ENCODE measurements around the gene PTPRR. TPM values are rescaled to one million over a fixed set of nuclear protein-coding genes. Genes with fewer than 3 reads are reported as not detected.

The PTPRR gene
- total RNA-seq, 1 donor from 2014 or later: 1.1 TPM

GRCh38 chr12:70657616-70658286 is 262.8 kb downstream of the PTPRR start:
- DNase-seq (ENCODE audit: extremely low read depth, low read depth, low spot score): no peak

- no peak for DNase-seq (ENCODE audit: extremely low read depth, low read depth, low spot score)
These were observed 268.1 kb downstream of the PTPRR start for GRCh38 chr12:70652451-70652850.

DNA sequence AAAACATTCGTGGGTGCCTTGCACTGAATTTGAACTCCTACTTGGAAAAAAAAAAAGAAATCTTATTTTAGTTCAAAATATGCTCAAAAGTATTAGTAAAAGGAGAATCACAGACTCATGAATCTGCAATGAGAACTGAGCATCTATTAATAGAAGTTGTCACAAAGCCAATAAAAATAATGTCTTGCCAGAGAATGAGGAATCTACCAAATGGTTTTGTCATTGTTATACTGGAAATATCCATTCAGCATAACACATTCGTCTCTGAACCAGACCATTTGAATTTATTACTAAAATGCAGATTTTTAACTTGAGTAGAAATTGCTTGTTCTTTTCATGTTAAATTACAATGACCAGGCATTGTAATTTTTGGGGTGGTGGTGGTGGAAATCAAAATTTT is 271.7 kb downstream of the PTPRR start:
- no peak for DNase-seq (ENCODE audit: extremely low read depth, low read depth, low spot score)

DNA sequence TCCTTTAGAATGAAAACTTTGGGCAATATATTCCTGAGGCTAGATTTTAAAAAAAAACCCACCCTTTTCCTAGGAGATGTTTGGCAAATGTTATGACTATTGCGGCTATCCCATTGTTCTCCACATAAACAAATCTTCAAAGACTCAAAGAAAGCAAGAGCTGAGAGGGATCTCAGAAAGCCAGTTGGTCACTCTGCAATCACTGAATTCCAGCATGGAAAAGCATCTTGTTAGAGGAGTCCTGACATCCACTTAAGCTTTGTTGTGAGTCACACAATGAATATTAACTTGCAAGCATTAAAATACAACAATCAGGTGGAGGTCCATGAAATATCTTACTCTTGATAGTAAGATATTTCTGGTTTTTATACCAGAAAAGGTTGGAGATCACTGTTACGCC is 272.3 kb downstream of the PTPRR start:
- DNase-seq (ENCODE audit: extremely low read depth, low read depth, low spot score): no peak

GRCh38 chr12:70646850-70647249 is 273.7 kb downstream of the PTPRR start:
- DNase-seq (ENCODE audit: extremely low read depth, low read depth, low spot score): no peak

DNA sequence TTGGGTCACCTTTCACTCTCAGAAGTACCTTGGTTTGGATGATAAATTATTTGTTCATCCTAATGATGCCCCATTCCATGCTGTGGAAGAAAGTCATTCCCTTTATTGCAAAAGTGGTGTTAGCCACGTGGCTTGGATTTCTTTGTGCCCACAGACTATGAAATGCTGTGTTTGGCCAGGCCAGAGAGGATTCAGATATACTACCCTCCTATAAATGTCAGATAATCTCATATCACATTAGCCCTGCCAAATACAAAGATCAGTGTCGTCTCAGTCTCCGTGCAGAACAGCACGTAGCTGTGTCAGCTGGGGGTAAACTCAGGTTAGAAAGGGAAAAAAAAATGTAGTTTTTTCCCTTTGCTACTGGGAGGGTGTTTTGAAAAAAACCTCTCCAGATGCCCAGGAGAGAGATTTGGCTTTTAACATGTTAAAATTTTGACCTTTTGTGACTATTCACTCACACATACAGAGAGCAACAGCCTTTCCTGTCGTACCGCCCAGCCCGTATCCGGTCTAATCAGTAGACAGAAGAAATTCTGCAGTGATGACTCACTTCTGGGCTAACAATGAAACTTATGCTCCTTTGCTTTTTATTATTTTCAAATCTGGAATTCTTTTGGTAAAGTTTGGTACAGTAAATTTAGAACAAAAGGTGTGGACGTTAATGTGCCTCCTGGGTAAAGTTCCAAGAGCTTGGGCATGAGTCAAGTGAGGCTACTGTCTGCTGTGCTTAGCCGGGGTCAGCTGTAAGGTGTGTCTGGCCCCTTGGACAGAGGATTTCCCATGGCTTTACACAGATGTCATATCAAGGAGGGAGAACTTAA is 274.8 kb downstream of the PTPRR start:
- peak; percentile 94 for DNase-seq (ENCODE audit: extremely low read depth, low read depth, low spot score)

GRCh38 chr12:70644861-70645260 is 275.7 kb downstream of the PTPRR start:
- no peak for DNase-seq (ENCODE audit: extremely low read depth, low read depth, low spot score)

- no peak for DNase-seq (ENCODE audit: extremely low read depth, low read depth, low spot score)
These were observed 276.6 kb downstream of the PTPRR start for GRCh38 chr12:70643939-70644338.

GRCh38 chr12:70641691-70642090 is 278.8 kb downstream of the PTPRR start:
- DNase-seq (ENCODE audit: extremely low read depth, low read depth, low spot score): no peak

- DNase-seq (ENCODE audit: extremely low read depth, low read depth, low spot score): no peak
These were observed 279.6 kb downstream of the PTPRR start for GRCh38 chr12:70640901-70641300.

GRCh38 chr12:70639535-70639934 is 281.0 kb downstream of the PTPRR start:
- DNase-seq (ENCODE audit: extremely low read depth, low read depth, low spot score): no peak

- no peak for DNase-seq (ENCODE audit: extremely low read depth, low read depth, low spot score)
These were observed 281.7 kb downstream of the PTPRR start for GRCh38 chr12:70638639-70639360.

DNA sequence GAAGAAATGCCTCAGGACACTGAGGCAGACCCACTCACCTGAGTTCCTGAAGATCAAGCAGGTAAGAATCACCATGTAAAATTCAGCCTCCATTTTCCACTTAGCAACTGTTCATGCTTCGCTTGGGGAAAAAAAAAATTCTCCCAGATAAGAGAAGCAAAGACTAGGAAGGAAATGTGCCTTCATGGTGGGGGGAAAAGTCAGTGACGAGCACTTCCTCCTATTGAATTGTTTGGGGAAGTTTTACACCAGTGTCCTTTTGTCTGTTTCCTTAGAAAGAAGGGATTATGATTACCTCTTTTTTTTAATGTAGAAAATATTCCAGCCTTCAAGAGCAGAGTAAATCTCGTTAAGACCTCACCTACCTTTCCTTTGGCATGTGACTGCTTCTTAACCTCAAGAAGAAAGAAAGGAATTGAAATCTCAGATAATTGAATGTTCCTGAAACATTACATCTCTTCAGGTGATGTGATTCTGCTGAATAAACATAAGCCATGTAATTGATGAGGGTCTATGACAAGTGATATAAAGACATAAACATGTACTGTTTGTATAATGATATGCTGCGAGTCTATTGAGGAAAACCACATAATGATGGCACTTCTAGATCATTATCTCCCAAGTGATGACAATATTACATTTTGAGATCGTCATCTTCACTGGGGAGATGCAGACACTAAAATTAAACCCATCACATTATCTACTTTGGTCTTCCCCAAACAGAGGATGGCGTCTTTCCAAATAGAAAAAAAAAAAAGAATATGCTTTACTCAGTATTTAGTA is 283.0 kb downstream of the PTPRR start, which contains the start of gene PTPRB:
TSS of gene PTPRB (minus strand) at position 127 of the 783 bp plus-strand sequence. CDS start at position 93, 34 bp downstream.
- peak; percentile 81 for DNase-seq (ENCODE audit: extremely low read depth, low read depth, low spot score)

DNA sequence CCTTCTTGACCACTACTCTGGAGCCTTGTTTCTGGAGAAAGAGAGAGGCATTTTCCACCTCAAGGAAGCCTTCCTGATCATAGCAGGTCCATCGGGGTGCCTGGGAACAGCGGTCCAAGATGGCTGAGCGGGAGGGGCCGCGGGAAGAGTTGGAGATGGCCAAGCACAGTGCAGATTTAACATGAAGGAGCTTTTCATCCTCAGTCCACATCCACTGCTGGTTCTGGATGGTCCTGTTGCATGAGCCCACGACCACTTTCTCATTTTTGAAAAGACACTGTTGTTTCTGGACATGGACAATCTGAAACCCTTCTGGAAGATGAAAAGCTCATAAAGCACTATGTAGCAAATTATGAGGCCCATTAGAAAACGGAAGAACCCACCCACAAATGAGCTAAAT is 284.8 kb downstream of the PTPRR start:
- no peak for DNase-seq (ENCODE audit: extremely low read depth, low read depth, low spot score)

- DNase-seq (ENCODE audit: extremely low read depth, low read depth, low spot score): no peak
These were observed 291.6 kb downstream of the PTPRR start for GRCh38 chr12:70628701-70629480.

GRCh38 chr12:70627677-70628076 is 292.9 kb downstream of the PTPRR start:
- no peak for DNase-seq (ENCODE audit: extremely low read depth, low read depth, low spot score)

- no peak for DNase-seq (ENCODE audit: extremely low read depth, low read depth, low spot score)
These were observed 294.4 kb downstream of the PTPRR start for GRCh38 chr12:70626180-70626579.

DNA sequence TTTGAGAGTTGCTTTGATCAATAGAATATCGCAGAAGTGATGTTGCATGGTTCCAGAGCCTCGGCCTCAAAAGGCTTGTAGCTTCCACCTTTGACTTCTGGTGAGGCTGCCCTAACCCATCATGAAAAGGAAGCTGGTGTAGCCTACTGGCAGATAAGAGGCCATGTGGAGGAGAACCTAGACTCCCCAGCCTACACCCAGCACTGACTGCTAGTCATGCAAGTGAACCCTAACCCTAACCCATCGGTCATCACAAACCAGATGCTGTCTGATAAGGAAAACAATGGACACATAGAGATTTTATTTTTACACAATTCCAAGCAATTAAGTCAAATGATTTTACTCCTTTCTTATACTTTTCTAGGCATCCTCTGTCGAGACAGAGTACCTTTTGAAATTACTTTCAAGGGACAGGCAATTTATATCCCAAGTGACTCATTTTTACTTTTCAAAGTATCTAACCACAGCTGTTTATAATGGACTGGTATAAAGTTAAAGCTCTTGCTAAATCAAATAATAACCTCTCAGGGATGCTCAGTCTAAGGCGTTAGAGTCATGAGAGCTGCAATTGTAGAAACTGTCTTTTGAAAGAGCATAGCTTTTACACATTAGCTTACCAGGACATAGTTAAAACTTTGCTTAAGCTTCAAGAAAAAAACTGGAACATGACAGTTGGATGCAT is 300.9 kb downstream of the PTPRR start:
- DNase-seq (ENCODE audit: extremely low read depth, low read depth, low spot score): no peak

- DNase-seq (ENCODE audit: extremely low read depth, low read depth, low spot score): no peak
These were observed 302.2 kb downstream of the PTPRR start for GRCh38 chr12:70618371-70618770.
